ENCODE results near the gene ULK4. TPM values are rescaled to one million over a fixed set of nuclear protein-coding genes. Genes with fewer than 3 reads are reported as not detected.

ULK4 gene
- total RNA-seq, 1 experiment from 2014 or later, result 6.3 TPM

DNA sequence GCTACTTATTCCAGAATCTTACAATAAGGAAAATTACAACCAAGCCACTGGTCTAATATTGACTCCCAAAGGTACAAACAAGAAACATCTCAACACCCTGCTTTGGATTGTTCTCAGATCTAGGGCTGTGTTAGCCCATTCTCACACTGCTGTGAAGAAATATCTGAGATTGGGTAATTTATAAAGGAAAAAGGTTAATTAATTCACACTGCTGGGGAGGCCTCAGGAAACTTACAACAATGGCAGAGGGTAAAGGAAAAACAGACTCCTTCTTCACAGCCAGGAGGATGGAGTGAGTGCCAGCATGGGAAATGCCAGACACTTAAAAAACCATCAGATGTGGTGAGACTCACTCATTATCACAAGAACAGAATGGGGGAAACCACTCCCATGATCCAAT is 208.3 kb downstream of the ULK4 start:
- H3K27me3 ChIP-seq (ENCODE audit: insufficient read depth, low read length), result no peaks in the 10 kb centered on the region
- no peak overlapping the region for H3K9ac ChIP-seq (ENCODE audit: low read length)
- CTCF ChIA-PET, result no interaction called here
- no peak overlapping the region for H3K27ac ChIP-seq (ENCODE audit: low read depth, low read length)
- no peaks in the 10 kb centered on the region for H4K20me1 ChIP-seq (ENCODE audit: insufficient read depth)
- H3K9me3 ChIP-seq (ENCODE audit: control insufficient read depth in 1 of 2, insufficient read depth in 1 of 2, low read depth in 1 of 2, low read length in 2 of 2), result no peaks in the 10 kb centered on the region
- no peak for ATAC-seq
- no peaks in the 10 kb centered on the region for H3K36me3 ChIP-seq (ENCODE audit: control insufficient read depth in 1 of 2, insufficient read depth in 2 of 2, low read length in 2 of 2)
- RAD21 ChIA-PET (ENCODE audit: low non-redundant PET in 1 of 2, low total read pairs in 2 of 2, uncharacterized antibody in 2 of 2, unreplicated experiment in 2 of 2), result no interaction called here
- no peak overlapping the region for H2AFZ ChIP-seq (ENCODE audit: low read depth, low read length, poor library complexity, severe bottlenecking)
- POLR2A ChIA-PET, result no interaction called here
- H3K4me2 ChIP-seq (ENCODE audit: low read length), result no peak overlapping the region
- intact Hi-C loops (cut with micrococcal nuclease), result no loop called here
- TF ChIP-seq SP1 (IDR thresholded peaks at IDR 0.05; ENCODE audit: low read depth), result no peak
- TF ChIP-seq CBX3 (IDR thresholded peaks at IDR 0.05; ENCODE audit: low read depth), result no peak
- TF ChIP-seq, protein P1, sequence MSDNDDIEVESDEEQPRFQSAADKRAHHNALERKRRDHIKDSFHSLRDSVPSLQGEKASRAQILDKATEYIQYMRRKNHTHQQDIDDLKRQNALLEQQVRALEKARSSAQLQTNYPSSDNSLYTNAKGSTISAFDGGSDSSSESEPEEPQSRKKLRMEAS (IDR thresholded peaks at IDR 0.05), result no peak
- TF ChIP-seq POLR2A (IDR thresholded peaks at IDR 0.05; ENCODE audit: borderline replicate concordance, extremely low read depth, insufficient read depth, insufficient read length), result no peak
- TF ChIP-seq, protein P2, sequence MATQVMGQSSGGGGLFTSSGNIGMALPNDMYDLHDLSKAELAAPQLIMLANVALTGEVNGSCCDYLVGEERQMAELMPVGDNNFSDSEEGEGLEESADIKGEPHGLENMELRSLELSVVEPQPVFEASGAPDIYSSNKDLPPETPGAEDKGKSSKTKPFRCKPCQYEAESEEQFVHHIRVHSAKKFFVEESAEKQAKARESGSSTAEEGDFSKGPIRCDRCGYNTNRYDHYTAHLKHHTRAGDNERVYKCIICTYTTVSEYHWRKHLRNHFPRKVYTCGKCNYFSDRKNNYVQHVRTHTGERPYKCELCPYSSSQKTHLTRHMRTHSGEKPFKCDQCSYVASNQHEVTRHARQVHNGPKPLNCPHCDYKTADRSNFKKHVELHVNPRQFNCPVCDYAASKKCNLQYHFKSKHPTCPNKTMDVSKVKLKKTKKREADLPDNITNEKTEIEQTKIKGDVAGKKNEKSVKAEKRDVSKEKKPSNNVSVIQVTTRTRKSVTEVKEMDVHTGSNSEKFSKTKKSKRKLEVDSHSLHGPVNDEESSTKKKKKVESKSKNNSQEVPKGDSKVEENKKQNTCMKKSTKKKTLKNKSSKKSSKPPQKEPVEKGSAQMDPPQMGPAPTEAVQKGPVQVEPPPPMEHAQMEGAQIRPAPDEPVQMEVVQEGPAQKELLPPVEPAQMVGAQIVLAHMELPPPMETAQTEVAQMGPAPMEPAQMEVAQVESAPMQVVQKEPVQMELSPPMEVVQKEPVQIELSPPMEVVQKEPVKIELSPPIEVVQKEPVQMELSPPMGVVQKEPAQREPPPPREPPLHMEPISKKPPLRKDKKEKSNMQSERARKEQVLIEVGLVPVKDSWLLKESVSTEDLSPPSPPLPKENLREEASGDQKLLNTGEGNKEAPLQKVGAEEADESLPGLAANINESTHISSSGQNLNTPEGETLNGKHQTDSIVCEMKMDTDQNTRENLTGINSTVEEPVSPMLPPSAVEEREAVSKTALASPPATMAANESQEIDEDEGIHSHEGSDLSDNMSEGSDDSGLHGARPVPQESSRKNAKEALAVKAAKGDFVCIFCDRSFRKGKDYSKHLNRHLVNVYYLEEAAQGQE (IDR thresholded peaks at IDR 0.05; ENCODE audit: low read depth), result no peak
- no peak for TF ChIP-seq POLR2AphosphoS5 (IDR thresholded peaks at IDR 0.05; ENCODE audit: low read depth, low read length)
- TF ChIP-seq ZFX (IDR thresholded peaks at IDR 0.05), result no peak
- TF ChIP-seq CEBPB (IDR thresholded peaks at IDR 0.05; ENCODE audit: low read depth), result no peak
- TF ChIP-seq, protein P3, sequence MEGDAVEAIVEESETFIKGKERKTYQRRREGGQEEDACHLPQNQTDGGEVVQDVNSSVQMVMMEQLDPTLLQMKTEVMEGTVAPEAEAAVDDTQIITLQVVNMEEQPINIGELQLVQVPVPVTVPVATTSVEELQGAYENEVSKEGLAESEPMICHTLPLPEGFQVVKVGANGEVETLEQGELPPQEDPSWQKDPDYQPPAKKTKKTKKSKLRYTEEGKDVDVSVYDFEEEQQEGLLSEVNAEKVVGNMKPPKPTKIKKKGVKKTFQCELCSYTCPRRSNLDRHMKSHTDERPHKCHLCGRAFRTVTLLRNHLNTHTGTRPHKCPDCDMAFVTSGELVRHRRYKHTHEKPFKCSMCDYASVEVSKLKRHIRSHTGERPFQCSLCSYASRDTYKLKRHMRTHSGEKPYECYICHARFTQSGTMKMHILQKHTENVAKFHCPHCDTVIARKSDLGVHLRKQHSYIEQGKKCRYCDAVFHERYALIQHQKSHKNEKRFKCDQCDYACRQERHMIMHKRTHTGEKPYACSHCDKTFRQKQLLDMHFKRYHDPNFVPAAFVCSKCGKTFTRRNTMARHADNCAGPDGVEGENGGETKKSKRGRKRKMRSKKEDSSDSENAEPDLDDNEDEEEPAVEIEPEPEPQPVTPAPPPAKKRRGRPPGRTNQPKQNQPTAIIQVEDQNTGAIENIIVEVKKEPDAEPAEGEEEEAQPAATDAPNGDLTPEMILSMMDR (IDR thresholded peaks at IDR 0.05 in 2 of 3, conservative IDR thresholded peaks at IDR 0.05 in 1 of 3; ENCODE audit: borderline replicate concordance in 1 of 3, insufficient read depth in 1 of 3, low read depth in 2 of 3, low read length in 2 of 3), result no peak
- TF ChIP-seq EGR1 (IDR thresholded peaks at IDR 0.05; ENCODE audit: low read depth), result no peak
- TF ChIP-seq, protein P4, sequence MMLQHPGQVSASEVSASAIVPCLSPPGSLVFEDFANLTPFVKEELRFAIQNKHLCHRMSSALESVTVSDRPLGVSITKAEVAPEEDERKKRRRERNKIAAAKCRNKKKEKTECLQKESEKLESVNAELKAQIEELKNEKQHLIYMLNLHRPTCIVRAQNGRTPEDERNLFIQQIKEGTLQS (IDR thresholded peaks at IDR 0.05), result no peak
- no peak for TF ChIP-seq ZNF274 (IDR thresholded peaks at IDR 0.05; ENCODE audit: low read depth, low read length)
- no peak for TF ChIP-seq FOSL1 (IDR thresholded peaks at IDR 0.05; ENCODE audit: low read depth)
- no peak for TF ChIP-seq SRF (IDR thresholded peaks at IDR 0.05; ENCODE audit: low read depth)
- no TSS peak for BruUV-seq (replicated peaks)
- H3K4me3 ChIP-seq (replicated peaks in 1 of 2; ENCODE audit: low read depth in 1 of 2, low read length in 2 of 2), result no peak overlapping the region
- H3K4me1 ChIP-seq (ENCODE audit: control insufficient read depth in 1 of 2, insufficient read depth in 2 of 2, low read length in 2 of 2), result no peaks in the 10 kb centered on the region
- no peak for DNase-seq (ENCODE audit: low read depth, low spot score)
- H3K79me2 ChIP-seq (ENCODE audit: insufficient read depth, low read length), result no peaks in the 10 kb centered on the region
- H3K9me2 ChIP-seq (ENCODE audit: insufficient read depth), result no peaks in the 10 kb centered on the region
